K562 (cell line): ENCODE data around the gene TESMIN. TPM values are rescaled to one million over a fixed set of nuclear protein-coding genes. Genes with fewer than 3 reads are reported as not detected.
A peak's percentile ranks its signal among the peaks of the same experiment; 100 is the strongest.

Experiments
- HMG20B ChIP-seq: fragments of 250-450 bp; sonication (Bioruptor Pico); IDR thresholded peaks from 2 replicates; pipeline ENCODE4 v1.5.0; 2021; ENCODE audit warnings: mild to moderate bottlenecking
- NEUROD1 ChIP-seq: fragments of 150-350 bp; IDR thresholded peaks from 2 replicates; pipeline ENCODE4 v1.6.1; 2014; ENCODE audit warnings: borderline replicate concordance, low read length, low read depth; ENCODE audit not compliant: partially characterized antibody
- RAD21 ChIP-seq, 2 experiments: fragments of 250-450 bp in 1 of 2; fragments of 450-650 bp in 1 of 2; sonication (Bioruptor Pico) in 1 of 2; formaldehyde crosslinking in 1 of 2; IDR thresholded peaks in 1 of 2; conservative IDR thresholded peaks in 1 of 2; 2 replicates each; pipeline versions ENCODE4 v1.4.0 to v1.8.0; 2020 to 2022; ENCODE audit warnings: mild to moderate bottlenecking in 2 of 2, moderate library complexity in 1 of 2
- TOE1 ChIP-seq, 2 experiments: fragments of 450-650 bp in 1 of 2; sonication (generic) in 1 of 2; formaldehyde crosslinking in 1 of 2; IDR thresholded peaks; 2 replicates each; pipeline versions ENCODE4 v1.7.1 to v1.8.0; 2016 to 2022; ENCODE audit warnings: borderline replicate concordance in 2 of 2, mild to moderate bottlenecking in 2 of 2, antibody characterized with exemption in 1 of 2, inconsistent platforms in 1 of 2, low read depth in 1 of 2, missing genetic modification reagents in 1 of 2, moderate library complexity in 1 of 2
- TRIM24 ChIP-seq, 2 experiments: fragments of 450-650 bp; IDR thresholded peaks; 2 replicates each; pipeline ENCODE4 v1.6.1; 2016
- ZFX ChIP-seq: sonication (generic); formaldehyde crosslinking; IDR thresholded peaks from 2 replicates; pipeline ENCODE4 v1.8.0; 2022; ENCODE audit warnings: mild to moderate bottlenecking, missing genetic modification reagents, moderate library complexity
- ZNF174 ChIP-seq: fragments of 250-450 bp; sonication (Bioruptor Pico); IDR thresholded peaks from 2 replicates; pipeline ENCODE4 v1.4.0; 2020; ENCODE audit warnings: mild to moderate bottlenecking
- polyA plus RNA-seq, 8 experiments: library from polyadenylated mRNA; depleted of rRNA in 4 of 8; stranded (reverse) in 5 of 8; unstranded in 3 of 8; fragments of >200 nt; fragmentation: Nextera tagmentation in 2 of 8; fragmentation: Illumina TruSeq in 1 of 8; extraction: Ambion mirVana in 2 of 8; extraction: Trizol in 1 of 8; gene quantifications; 2 replicates each; pipeline versions ENCODE4 v1.2.1 to v1.2.3, GENCODE V29; 2011 to 2014; ENCODE audit warnings: inconsistent platforms in 1 of 8, missing spikeins in 1 of 8
- total RNA-seq, 7 experiments: library from RNA; depleted of rRNA in 6 of 7; stranded (reverse); fragments of >200 nt in 6 of 7; fragmentation: Illumina TruSeq in 2 of 7; extraction: Trizol in 2 of 7; gene quantifications; 2 replicates each; pipeline versions ENCODE4 v1.2.1 to v1.2.3, GENCODE V29; 2011 to 2021; ENCODE audit warnings: low replicate concordance in 1 of 7
- TF ChIP-seq, protein P1 (sequence below), 2 experiments: fragments of 450-650 bp in 1 of 2; sonication (generic) in 1 of 2; formaldehyde crosslinking in 1 of 2; IDR thresholded peaks in 1 of 2; conservative IDR thresholded peaks in 1 of 2; 2 replicates each; pipeline versions ENCODE4 v1.6.1 to v1.8.1; 2016 to 2023; ENCODE audit warnings: mild to moderate bottlenecking in 2 of 2, moderate library complexity in 2 of 2, inconsistent platforms in 1 of 2, missing genetic modification reagents in 1 of 2

The TESMIN gene
- total and polyA plus RNA-seq, 9 of the 15 experiments (the other 6 are each of a cell fraction or from before 2014, with no cell fraction given), result 8.9 to 50.5 (median 15.0) TPM

DNA sequence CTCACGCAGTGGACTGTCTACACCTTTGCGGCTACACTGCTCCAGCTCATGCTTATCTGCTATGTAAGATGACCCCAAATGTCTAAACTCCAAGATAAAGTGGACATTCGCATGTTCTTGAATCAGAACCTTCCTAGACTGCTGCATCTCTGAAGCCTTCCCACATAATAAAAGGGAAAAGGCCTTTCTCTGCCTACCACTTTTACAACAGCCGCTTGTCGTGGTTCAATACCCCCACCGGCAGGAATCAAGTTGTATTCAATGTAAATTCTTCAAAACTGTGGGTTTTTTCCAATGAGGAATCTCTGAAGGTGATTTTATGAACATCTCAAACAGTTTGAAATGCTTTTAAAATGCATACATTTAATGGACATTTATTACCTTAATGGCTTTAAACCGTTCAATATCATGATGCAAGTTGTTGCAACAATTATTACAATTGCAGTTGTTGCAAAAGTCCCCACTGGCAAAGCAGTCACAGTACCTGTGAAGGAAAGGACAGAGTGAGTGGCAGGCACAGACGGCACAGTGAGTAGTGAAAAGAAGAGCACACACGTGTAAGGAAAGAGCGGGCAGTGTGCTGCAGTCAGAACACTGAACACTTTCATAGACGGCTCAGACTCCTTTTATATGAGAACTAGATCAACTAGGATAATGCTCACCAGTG is 35.7 kb downstream of the TESMIN start (continued):
- no peak for TF ChIP-seq TOE1 (IDR thresholded peaks at IDR 0.05; ENCODE audit: borderline replicate concordance)
- no peak for TF ChIP-seq TOE1 (CRISPR knock-in tag; IDR thresholded peaks at IDR 0.05; ENCODE audit: borderline replicate concordance, low read depth)
- no peak for TF ChIP-seq ZFX (CRISPR knock-in tag)
- TF ChIP-seq TRIM24 (IDR thresholded peaks at IDR 0.05), result peak; percentile 58 to 68; a peak in 2 of 4 replicates
- TF ChIP-seq HMG20B (CRISPR knock-in tag), result no peak
- TF ChIP-seq, protein P1, sequence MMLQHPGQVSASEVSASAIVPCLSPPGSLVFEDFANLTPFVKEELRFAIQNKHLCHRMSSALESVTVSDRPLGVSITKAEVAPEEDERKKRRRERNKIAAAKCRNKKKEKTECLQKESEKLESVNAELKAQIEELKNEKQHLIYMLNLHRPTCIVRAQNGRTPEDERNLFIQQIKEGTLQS (IDR thresholded peaks at IDR 0.05), result 0 out of 2 replicates have a peak, but pooled peaks have one; percentile 14
- TF ChIP-seq, protein P1 (CRISPR knock-in tag; conservative IDR thresholded peaks at IDR 0.05), result no peak
- no peak for TF ChIP-seq RAD21 (CRISPR knock-in tag; conservative IDR thresholded peaks at IDR 0.05 in 1 of 2, IDR thresholded peaks at IDR 0.05 in 1 of 2)
- TF ChIP-seq NEUROD1, result no peak
- no peak for TF ChIP-seq ZNF174
